Measurements from ENCODE around the gene TAF1C.

GRCh38 chr16:84207251-84207650 lies 20.4 kb upstream of the TAF1C start:
- TF ChIP-seq ZFP3 (tag by site-specific recombination; IDR thresholded peaks at IDR 0.05; ENCODE audit: low read depth) (no peak), SP3 (tag by site-specific recombination; IDR thresholded peaks at IDR 0.05) (no peak), CTCF (tag by site-specific recombination; IDR thresholded peaks at IDR 0.05) (no peak), SCRT1 (tag by site-specific recombination; IDR thresholded peaks at IDR 0.05; ENCODE audit: borderline replicate concordance) (no peak), ZNF548 (tag by site-specific recombination; IDR thresholded peaks at IDR 0.05) (no peak), KLF9 (tag by site-specific recombination; IDR thresholded peaks at IDR 0.05; ENCODE audit: low read depth) (no peak), ZNF529 (tag by site-specific recombination; IDR thresholded peaks at IDR 0.05; ENCODE audit: insufficient replicate concordance) (no peak), ZNF776 (tag by site-specific recombination; IDR thresholded peaks at IDR 0.05; ENCODE audit: borderline replicate concordance) (no peak), ZBTB7A (tag by site-specific recombination; IDR thresholded peaks at IDR 0.05; ENCODE audit: low read depth) (no peak)
- TF ChIP-seq, protein P1, sequence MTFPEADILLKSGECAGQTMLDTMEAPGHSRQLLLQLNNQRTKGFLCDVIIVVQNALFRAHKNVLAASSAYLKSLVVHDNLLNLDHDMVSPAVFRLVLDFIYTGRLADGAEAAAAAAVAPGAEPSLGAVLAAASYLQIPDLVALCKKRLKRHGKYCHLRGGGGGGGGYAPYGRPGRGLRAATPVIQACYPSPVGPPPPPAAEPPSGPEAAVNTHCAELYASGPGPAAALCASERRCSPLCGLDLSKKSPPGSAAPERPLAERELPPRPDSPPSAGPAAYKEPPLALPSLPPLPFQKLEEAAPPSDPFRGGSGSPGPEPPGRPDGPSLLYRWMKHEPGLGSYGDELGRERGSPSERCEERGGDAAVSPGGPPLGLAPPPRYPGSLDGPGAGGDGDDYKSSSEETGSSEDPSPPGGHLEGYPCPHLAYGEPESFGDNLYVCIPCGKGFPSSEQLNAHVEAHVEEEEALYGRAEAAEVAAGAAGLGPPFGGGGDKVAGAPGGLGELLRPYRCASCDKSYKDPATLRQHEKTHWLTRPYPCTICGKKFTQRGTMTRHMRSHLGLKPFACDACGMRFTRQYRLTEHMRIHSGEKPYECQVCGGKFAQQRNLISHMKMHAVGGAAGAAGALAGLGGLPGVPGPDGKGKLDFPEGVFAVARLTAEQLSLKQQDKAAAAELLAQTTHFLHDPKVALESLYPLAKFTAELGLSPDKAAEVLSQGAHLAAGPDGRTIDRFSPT (tag by site-specific recombination; IDR thresholded peaks at IDR 0.05) = no peak
- TF ChIP-seq, protein P2, sequence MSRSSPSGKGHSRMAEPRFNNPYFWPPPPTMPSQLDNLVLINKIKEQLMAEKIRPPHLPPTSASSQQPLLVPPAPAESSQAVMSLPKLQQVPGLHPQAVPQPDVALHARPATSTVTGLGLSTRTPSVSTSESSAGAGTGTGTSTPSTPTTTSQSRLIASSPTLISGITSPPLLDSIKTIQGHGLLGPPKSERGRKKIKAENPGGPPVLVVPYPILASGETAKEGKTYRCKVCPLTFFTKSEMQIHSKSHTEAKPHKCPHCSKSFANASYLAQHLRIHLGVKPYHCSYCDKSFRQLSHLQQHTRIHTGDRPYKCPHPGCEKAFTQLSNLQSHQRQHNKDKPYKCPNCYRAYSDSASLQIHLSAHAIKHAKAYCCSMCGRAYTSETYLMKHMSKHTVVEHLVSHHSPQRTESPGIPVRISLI (tag by site-specific recombination; IDR thresholded peaks at IDR 0.05) = no peak
